HG03196 (cell line): ENCODE data around the gene NAALADL2.

Source experiments
- ATAC-seq: cut with Tn5 transposase; IDR thresholded peaks from one replicate; pipeline ENCODE4 v1.9.1; 2021; ENCODE audit not compliant: unreplicated experiment

The NAALADL2 gene

DNA sequence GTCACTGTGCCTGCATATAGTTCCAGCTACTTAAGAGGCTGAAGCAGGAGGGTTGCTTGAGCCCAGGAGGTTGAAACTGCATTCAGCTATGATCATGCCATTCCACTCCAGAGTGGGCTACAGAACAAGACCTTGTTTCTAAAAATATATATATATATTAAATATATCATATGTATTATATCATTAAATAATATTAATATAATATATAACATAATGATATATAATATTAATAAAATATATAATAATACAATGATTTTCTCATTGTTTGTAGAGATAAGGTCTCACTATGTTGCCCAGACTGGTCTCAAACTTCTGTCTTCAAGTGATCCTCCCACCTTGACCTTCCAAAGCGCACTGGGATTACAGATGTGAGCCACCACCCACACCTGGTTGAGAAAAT, 101.8 kb downstream of the NAALADL2 start:
- ATAC-seq, result no peak

DNA sequence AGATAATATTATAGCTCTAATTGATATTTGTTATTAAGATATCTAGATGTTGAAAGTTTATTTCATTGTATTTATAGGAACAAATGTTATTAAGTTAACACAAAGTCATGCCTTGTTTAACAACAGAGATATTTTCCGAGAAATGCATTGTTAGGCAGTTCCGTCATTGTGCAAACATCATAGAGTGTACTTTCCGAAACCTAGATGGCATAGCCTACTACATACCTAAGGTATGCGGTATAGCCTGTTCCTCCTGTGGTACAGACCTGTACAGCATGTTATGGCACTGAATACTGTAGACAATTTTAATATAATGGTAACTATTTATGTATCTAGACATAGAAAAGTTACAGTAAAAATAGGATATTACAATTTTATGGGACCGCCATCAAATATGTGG, 114.3 kb downstream of the NAALADL2 start:
- ATAC-seq, result no peak

DNA sequence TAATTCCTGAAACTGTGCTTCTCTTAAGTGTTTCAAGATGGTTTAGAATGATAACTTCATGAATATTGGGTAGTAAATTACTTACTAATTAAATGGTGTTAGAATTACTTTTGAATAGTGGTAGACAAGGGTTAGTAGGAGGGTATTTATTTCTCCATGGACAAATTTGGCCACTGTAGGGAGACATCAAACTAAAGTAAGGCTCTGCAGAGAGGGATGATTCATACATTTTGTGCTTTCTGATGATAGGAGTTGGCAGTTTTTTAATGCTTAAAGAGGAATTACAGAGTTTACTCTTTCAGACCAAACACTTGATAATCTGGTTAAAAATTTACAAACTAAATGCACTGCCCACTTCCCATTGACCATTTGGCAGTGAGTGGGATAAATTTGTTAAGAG, 127.6 kb downstream of the NAALADL2 start:
- no peak for ATAC-seq

DNA sequence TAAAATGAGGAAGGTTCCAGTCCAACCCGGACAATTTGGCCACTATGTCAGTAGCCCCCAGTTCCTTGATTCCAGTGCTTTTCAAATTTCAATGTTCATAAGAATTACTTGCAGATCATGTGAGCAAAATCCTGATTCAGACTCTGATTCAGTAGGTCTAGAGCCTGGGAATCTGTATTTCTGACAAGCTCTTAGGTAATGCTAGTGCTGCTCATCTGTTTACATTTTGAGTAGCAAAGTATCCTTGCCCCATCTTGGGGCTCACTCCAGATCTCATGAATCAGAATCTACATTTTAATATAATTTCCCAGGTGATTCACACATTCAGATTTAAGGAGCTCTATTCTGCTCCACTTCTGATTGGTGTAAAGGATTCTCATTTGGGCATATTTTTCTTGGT, 142.0 kb downstream of the NAALADL2 start:
- ATAC-seq, result no peak

DNA sequence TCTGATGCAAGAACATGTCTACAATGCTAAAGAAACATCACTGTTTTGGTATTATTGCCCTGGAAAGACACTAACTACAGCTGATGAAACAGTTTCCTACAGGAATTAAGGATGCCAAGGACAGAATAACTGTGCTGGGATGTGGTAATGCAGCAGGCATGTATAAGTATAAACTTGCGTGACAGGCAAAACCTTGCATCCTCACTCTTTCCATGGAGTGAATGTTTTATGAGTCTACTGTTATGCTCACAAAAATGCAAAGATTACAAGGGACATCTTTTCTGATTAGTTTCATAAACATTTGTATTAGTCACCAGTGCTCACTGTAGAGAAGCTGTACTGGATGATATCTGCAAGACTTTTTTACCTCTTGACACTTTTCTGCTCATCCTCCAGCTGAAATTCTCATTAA, 143.6 kb downstream of the NAALADL2 start:
- no peak for ATAC-seq

DNA sequence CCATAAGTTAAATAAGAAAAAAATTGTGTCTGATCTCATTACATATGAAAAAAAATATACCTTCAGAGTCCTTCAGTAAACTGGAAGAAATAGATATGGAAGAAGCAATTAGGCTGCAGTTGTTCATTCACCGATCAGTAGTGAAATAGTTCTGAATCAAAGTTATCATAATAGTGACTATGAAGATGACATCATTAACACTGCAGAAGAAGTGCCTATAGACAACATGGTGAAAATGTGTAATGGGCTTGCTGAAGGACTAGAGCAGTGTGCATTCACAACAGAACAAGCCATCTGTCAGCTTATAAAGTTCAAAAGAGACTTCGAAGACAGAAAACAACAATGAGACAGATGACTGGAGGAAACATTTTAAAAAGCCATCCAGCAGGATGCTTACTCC, 144.5 kb downstream of the NAALADL2 start:
- no peak for ATAC-seq

DNA sequence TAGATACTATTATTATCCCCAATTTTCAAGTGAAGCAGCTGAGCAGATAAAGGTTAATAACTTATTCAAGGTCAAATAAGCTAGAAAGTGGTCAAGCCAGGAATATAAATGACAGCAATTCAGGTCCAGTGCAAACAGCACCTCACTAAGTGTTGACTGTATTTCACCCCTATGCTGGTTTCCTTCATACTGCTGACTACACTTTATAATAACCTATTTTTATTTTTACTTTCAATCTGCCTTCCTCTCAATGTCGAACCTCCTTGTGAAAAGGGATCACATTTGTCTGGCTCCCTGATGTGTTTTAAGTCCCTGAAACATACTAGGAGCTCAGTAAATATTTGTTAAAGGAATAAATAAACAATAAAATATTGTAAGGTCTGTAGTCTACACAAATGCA, 146.1 kb downstream of the NAALADL2 start:
- no peak for ATAC-seq

DNA sequence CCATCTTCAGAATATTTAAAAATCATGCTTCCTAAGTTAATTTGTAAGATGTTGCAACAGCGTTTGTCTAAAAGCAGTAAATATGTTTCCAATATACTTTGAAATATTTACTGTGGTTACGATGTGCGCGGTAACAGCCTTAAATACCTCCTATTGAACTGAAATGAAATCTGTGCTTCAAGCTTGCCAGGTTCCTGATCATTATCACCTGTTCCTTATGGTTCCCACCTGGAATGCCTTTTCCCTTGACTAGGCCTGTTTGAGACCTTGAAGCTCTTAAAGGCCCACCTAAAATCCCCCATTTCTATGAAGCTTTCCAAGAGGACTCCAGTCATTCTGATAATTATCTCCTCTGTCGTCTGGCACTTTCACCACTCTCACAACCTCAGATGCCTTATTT, 146.7 kb downstream of the NAALADL2 start:
- ATAC-seq, result no peak

DNA sequence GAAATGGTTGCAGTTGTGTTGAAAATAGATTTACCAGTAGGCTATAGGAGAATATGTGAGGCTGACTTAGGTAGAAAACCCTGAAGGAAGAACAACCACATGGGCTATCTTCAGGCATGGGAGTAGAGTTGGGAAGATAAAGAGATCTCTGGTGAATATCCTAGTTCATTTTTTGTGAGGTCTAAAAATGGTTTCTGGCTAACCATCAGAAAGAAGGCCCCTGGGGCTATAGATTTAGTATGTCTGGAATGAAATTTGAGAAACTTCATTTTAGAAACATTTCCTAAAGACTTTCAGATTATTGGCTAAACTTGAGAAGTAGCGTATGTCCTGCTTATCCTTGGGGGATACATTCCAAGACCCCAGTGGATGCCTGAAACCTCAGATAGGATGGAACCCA, 148.2 kb downstream of the NAALADL2 start:
- ATAC-seq, result no peak

DNA sequence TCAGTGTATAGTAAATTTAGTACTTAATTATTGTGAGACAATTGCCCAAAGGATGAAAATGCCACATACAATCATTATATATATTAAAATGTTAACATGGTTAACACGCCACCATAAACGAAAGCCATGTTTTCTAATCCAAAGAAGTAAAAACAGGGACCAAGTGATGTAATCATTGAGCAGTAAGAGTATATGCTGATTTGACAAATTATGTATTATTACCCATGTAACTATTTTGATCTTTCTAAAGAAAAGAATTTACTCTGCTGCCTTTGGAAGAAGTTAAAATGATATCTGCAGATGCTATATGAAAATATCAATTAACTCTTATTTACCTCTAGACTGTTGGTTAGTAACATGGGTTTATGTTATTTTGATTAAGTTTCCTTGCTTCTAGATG, 150.2 kb downstream of the NAALADL2 start:
- ATAC-seq, result no peak

DNA sequence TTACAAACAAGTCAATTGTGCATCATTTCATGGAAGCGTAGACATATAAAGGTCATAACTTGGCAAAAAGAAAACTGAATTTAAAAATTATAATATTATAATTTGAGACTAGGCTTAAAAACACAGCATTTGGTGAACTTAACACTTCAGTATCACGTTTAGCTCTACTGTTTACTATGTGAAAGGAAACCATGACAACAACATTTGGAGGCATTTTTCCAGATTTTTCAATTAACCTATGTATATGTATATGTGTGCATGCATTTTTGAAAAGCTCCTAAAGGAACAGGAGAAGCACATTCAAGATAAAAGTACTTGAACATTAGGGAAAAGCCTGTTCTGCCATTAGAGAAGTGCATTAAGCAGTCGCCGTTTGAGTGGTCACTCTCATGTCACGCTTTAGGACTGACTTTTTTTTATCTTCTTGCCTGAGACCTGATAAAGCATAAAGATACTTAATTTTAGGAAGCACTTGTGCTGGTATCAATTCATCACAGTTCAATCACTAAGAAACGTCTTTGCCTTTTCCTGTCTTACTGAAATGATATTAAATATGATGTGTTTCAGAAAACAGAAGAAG, 156.0 kb downstream of the NAALADL2 start:
- no peak for ATAC-seq

DNA sequence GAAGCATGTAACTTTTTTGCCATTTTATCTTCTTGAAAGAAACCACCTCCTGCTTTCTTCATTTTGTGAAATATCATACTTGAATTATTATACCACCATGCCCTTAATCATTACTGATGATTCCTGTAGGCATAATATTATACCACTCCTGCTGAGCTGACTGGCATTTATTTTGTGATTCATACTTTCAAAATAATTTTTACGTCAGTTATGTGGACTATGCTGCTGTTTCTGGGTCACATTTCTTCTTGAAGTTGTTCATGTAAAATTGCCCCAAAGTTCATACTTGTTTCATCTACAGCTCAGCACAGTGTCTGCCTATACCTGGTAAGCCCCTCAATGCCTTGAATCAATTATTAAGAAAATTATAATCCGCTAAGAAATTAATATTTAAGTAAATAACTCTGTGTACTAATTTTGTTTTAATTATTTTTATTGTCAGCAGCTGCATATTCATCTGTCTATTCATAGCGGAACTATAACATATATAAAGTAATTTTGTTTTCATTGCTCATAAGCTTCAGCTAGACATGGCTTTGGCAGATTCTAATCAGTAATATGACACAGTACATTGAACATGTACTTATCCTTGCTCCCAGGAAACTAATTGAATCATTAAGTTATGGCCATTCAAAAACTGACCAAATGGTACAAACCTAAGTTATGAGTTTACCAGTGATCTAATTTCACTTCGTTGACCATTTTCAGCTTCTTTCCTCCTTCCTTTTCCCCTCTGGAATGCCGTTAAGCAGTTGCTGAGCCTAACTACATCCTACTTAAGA, 160.0 kb downstream of the NAALADL2 start:
- no peak for ATAC-seq

DNA sequence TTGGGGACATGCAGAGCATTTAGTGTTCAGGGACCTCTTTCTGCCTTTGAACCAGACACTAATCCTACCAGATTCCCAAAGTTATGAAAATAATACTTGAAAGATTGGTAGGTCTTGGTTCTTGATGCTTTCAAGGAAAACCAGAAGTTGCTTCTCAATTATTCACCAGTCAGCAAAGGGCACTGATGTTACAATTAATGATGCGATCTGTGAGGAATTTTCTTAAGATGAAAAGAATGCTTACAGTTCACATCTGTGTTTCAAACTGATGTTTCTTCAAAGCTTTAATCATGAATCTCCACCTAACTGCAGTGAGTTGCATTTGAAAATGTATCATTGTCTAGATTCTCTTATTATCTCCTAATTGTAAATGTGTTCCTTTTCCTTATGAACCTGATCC, 161.0 kb downstream of the NAALADL2 start:
- ATAC-seq, result no peak

DNA sequence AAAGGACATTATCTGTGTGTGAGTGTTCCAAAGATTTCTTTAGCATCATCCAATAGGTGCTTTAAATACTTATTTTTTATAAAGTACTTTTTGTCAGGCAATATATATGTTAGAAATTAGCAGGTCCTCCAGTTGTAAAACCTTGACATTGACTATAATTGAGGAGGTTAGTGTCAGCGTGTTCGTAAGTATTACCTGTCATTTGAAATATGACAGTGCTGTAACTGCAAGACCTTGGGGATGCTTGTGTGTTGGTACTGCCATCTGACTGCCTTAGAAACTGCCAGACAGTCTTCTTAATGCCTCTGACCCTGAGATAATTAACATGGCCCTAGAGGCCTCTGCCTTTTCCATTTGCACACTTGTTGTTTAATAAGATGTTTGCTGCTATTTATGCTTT, 170.7 kb downstream of the NAALADL2 start:
- ATAC-seq, result no peak

DNA sequence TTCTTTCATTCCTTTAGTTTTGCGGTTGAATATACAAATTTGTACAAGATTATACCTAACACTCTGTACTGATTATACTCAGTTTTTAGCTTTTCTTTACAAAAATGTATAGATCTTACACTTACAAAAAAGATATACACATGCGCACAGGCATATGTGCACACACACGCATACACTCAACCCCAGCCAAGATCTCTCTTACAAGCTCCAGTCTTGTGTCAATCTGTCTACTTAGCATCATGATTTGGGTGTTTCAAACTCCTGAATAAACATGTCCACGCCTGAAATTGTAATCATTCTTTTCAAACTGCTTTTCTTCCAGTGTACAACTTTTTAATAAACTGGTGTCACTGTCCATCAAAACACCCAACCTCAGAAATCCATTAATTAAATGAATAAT, 180.7 kb downstream of the NAALADL2 start:
- ATAC-seq, result no peak

DNA sequence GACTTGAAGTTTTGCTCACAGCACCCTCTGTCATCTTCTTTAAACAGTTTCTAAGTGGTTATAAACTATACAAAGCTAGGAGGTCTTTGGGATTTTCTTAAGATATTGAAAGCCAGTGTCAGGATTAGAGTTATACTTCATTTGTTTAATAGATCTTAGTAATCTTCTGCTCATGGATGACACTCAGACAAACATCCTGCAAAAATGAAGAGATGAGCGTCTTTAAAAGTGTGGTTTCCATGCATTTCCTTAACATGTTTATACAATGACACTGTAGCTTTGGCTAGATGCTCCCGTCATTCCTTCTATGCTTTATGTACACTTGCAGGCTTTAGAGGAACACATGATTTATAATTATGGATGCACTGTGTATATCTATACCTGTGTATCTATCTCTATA, 182.2 kb downstream of the NAALADL2 start:
- ATAC-seq, result no peak

DNA sequence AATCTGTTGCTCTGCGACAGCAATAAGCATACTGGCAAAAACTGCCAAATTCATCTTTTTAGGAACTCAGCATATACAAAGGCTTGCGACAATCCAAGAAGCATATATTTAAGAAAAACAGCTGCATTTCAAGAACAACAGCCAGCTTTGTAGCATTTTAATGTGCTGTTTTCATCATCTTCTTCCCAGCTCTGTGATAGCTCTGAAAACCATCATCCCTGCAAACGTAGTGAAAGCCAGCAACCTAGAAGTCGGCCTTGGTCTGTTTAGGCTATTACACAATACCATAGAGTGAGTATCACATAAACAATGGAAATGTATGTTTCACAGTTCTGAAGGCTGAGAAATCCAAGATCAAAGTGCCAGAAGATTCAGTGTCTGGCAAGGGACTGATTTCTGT, 187.5 kb downstream of the NAALADL2 start:
- ATAC-seq, result no peak

DNA sequence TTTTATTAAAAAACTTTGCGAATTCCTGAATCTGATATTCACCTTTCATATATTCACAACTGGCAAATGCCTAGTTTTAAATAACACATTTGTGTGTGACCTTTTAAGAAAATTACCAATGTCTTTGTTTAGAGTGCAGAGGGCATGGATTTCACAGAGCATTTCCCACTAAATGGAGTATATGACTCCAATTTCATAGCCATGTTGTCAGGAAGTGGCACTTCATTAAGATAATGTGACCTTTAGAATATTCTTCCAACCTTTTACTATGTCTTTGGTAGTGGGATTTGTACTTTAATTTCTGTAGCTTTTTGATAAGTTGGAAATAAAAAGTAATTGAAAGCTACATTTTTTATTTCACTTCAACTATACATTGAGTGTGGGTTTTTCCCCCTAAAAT, 188.7 kb downstream of the NAALADL2 start:
- ATAC-seq, result no peak

DNA sequence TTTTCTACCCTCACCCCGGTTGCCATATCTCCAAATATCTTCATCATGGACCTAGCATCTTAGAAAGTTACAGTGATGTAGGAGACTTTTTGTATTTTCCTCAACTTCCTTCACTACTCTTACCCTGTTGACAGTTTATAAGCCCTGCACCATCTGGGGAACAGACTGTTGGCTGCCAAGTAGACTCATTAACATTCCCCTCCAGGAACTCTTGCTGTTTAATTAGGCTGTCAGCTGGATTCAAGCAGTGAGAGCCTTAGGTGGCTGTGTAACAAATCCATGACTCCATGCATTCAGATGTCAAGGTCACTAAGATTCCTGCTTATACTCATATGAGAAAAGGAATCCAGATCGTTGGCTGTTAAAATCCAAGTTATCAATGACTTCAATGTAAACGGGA, 198.3 kb downstream of the NAALADL2 start:
- ATAC-seq, result no peak

DNA sequence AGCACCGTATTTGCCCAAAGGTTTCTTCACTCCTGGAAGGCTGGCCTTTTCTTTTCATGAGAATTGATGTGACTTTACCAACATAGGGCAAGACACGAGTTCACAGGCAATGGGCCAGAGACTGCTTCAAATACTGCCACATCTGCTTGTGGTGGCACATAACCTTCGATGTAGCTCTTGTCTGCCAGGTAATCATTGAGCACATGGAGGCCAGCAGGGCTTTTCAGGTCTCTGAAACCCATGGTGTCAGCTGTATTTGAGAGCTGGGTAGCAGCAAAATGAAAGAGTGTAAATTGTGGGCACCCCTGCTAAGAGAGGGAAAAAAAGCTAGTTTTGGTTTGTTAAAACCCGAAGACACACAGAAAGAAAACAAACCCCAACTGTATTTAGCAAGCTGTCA, 200.7 kb downstream of the NAALADL2 start:
- no peak for ATAC-seq

DNA sequence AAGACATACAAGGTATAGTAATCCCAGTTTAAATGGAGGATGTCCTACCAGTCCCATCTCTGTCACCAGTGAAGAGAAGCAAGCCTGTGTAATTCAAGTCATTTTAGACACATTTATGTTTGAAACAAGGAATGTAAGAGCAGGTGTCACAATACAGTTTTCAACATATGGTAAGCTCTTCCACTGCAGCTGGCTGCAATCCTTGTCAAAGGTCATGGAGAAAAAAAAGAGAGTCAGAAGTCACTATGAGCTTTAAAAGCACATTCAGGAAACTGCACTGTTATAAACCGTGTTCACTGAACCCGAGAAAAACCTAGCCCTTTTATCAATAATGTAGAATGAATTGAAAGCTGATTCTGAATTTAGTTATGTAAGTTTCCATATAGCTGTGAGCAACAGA, 206.4 kb downstream of the NAALADL2 start:
- ATAC-seq, result no peak

DNA sequence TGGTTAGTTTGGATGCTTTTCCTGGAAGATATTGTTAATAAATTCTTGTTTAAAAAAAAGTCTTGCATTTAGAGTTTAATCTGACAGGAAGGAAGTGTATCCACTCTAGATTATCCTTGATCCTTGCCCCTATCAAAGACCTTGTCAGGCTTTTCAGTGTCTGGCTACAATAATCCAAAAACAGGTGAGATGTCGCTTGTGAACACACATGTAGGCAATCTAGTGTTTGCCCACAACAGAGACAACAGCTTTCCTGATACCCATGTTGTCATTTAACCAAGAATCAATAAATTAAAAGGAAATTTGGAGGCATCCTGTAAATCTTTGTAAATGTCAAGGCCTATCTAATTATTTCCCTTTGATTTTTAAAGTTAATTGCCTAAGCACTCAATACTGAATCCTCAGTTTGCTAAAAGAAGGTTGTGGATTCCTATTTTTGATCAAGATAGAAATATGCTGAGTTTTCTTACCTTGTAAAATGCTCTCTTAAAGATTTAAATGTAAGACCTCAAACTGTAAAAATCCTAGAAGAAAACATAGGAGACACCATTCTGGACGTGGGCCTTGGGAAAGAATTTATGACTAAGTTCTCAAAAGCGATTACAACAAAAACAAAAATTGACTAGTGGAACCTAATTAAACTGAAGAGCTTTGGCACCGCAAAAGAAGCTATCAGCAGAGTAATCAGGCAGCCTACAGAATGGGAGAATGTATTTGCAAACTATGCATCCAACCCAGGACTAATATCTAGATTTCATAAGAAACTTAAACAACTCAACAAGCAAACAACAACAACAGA, 207.7 kb downstream of the NAALADL2 start:
- no peak for ATAC-seq
